Activated CD4-positive, alpha-beta memory T cell treated with anti-CD3 and anti-CD28 coated beads, Interleukin-2, amount 10 ng/mL, durations not matched to agents 7 days and 5 days (primary cell): ENCODE results near the gene SAMD4B. TPM values are rescaled to one million over a fixed set of nuclear protein-coding genes. Genes with fewer than 3 reads are reported as not detected.
"Not testable (repeated sequence)": the region's sequence is repeated elsewhere in the genome, so short reads cannot be mapped to it uniquely, and the experiment has no call there.

ENCODE experiments used
- CTCF ChIA-PET: fragments of 350-600 bp; sonication (Branson Sonifier 250); formaldehyde crosslinking; loops from one replicate; lab custom pipeline; 2021; ENCODE audit warnings: antibody characterized with exemption, inconsistent platforms; lab: Charles Lee
- POLR2A ChIA-PET: fragments of 350-600 bp; sonication (Branson Sonifier 250); formaldehyde crosslinking; loops from one replicate; lab custom pipeline; 2021; ENCODE audit warnings: antibody characterized with exemption; lab: Charles Lee
- DNase-seq: peaks from one replicate; pipeline ENCODE4 v3.0.0-alpha.2; 2020
- H3K27ac Mint-ChIP-seq: one replicate; pipeline ENCODE4 v1.8.0; 2021; ENCODE audit warnings: mild to moderate bottlenecking, mixed read lengths
- H3K27me3 Mint-ChIP-seq: one replicate; pipeline ENCODE4 v1.8.0; 2021; ENCODE audit warnings: mixed read lengths
- H3K36me3 Mint-ChIP-seq: one replicate; pipeline ENCODE4 v1.8.0; 2021; ENCODE audit warnings: low read depth, mixed read lengths
- H3K4me1 Mint-ChIP-seq: one replicate; pipeline ENCODE4 v1.8.0; 2021; ENCODE audit warnings: mixed read lengths
- H3K4me3 Mint-ChIP-seq: one replicate; pipeline ENCODE4 v1.8.0; 2021; ENCODE audit warnings: mild to moderate bottlenecking, mixed read lengths
- H3K9me3 Mint-ChIP-seq: one replicate; pipeline ENCODE4 v1.8.0; 2021; ENCODE audit warnings: mixed read lengths
- total RNA-seq, 2 experiments: library from RNA; stranded (reverse); gene quantifications; one replicate each; pipeline ENCODE4 v1.2.3, GENCODE V29; 2021

Gene SAMD4B
- total RNA-seq, 2 experiments from 2014 or later, result 53.9 to 54.8 TPM

DNA sequence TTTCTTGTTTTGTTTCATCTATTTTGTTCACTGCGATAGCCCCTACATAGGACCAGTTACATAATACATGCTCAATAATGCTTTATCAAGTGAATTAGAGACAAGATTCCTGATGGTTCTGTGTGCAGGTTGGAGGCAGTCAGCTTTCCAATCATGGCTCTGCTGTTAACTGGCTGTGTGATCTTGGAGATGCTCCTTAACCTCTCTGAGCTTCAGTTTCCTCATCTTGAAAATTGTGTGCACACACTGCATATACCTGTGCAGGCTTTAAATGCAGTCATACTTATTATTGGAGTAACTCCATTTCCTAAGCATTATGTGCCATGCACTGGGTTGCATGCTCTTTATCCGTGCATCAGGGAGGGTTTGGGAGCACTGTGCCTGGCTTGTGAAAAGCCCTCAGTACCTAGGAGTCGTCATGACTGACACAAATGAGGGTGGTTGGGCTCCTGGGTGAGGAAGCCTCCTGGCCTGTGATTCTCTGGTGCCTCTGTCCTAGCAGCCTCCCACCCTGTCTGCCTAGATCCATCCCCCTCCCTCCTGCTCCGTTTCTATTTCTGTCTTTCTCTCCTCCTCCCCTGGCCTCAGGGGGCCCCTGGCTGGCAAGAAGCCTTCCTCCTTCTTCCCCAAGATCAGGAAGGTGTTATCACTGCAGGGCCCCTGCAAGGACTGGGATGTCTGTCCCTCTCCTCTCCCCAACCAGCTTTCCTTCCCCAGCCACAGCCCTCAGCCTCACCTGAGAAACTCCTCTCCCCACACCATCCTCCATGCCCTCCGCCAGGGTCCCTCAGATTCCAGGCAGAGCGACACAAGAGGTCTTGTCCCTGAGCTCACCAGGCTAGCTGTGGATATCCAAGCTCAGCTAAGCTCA, 37.3 kb upstream of the SAMD4B start:
- DNase-seq, result no peak
- Mint-ChIP-seq H3K27ac (no peak overlapping the region), H3K4me3 (no peak overlapping the region), H3K4me1 (peaks cover 6% of the 10 kb centered on the region), H3K9me3 (no peaks in the 10 kb centered on the region), H3K36me3 (peaks cover 13% of the 10 kb centered on the region), H3K27me3 (peaks cover 10% of the 10 kb centered on the region)
- CTCF ChIA-PET, result interaction anchor here (0.5 to 1.5 kb wide), 2 partner anchors 23 to 638 kb away, joined by 3 read pairs; no protein-coding TSS in a partner anchor
- POLR2A ChIA-PET, result no interaction called here

DNA sequence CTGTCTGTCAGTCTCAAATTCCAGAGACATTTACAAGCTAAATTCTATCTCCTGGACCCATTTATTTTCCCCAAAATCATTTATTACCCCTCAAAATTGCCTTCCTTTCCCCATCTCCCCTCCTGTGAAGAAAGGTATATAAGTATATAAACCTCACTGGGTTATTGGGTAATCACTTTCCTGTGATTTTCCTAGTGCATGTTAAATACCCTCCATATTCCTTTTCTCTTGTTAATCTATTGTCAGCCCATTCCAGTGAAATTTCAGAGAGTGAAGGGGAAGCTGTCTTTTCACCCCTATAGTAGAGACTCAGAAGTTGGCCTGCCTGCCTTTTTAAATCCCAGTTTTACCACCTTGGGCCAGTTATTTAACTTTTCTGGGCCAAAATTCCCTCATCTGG, 36.1 kb upstream of the SAMD4B start:
- no peak for DNase-seq
- H3K4me3 Mint-ChIP-seq, result no peak overlapping the region
- peaks cover 1% of the 10 kb centered on the region for H3K4me1 Mint-ChIP-seq
- H3K27ac Mint-ChIP-seq, result no peak overlapping the region
- ChIA-PET CTCF (interaction anchor here (1.5 kb wide), 1 partner anchor 22 kb away, joined by 3 read pairs; no protein-coding TSS in a partner anchor), POLR2A (no interaction called here)
- H3K9me3 Mint-ChIP-seq, result no peaks in the 10 kb centered on the region
- H3K36me3 Mint-ChIP-seq, result peaks cover 23% of the 10 kb centered on the region
- peaks cover 10% of the 10 kb centered on the region for H3K27me3 Mint-ChIP-seq

DNA sequence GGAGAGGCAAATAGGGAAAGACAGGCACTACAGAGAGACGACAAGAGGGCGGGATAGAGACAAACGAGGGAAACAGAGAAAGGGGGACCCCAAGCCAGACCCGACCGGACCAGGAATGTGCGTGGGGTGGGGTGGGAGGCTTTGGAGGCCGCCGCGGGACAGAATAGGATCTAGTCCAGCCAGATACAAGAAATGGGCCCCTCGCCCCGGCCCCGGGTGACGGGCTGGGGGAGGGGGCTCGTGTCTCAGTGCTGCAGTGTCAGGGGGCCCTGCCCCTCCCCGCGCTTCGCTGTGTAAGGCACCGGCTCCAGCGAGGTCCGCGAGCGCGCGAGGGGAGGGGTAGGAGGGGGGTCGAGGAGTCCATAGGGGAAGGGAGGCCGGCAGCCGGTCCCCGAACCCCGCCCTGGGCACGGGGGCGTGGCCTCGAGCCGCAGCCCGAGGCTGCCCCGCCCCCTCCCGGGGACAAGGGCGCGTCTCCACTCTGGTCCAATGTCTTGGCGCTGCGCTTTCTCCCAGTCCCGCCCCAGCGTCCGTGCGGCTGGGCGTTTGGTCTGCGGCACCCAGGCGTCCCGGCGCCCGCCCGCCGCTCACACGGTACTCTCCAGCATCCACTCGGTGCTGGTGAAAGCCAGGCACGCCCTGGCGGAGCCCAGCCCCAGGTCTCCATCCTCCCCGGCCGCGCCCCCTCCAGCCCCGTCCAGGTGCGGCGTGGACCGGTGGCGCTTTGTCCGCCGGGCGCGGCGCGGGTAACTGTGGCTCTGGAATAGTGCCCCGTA, 35.0 kb upstream of the SAMD4B start:
- no peak overlapping the region for H3K27ac Mint-ChIP-seq
- no peaks in the 10 kb centered on the region for H3K9me3 Mint-ChIP-seq
- H3K4me1 Mint-ChIP-seq, result no peaks in the 10 kb centered on the region
- no peak for DNase-seq
- ChIA-PET POLR2A (no interaction called here), CTCF (no interaction called here)
- peaks cover 31% of the 10 kb centered on the region for H3K36me3 Mint-ChIP-seq
- H3K27me3 Mint-ChIP-seq, result peaks cover 8% of the 10 kb centered on the region
- H3K4me3 Mint-ChIP-seq, result no peak overlapping the region

DNA sequence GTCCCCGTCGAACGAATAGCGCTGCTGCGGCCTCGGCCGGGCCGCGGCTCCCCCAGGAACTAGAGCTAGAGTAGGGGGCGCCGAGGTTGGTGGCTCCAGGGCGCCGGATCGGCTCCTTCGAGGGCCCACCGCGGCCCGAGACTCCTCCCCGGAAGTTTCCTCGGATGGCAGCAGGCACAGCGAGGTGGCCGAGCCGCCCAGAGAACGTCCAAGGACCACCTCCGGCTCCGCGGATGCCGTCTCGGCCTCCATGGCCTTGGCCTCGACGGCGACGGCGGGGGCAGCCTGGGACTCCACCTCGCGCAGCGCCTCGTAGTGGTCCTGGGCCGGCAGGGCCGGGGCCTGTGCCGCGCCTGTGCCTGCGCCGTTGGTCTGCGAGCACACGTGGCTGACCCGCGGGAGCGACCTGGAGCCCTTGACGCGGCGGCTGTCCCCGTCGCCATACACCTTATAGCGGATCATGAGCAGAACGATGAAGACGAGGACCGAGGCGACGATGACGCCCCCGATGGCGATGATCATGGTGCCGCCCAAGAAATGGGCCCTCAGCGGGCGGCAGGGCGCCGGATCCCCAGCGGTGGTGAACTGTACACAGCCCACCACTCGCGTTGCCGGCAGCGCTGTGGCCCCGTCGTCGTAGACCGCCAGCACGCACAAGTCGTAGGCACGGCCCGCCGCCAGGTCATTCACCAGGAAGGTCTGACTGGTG, 34.2 kb upstream of the SAMD4B start:
- Mint-ChIP-seq H3K4me3 (no peak overlapping the region), H3K27ac (no peak overlapping the region), H3K27me3 (peaks cover 7% of the 10 kb centered on the region), H3K4me1 (no peaks in the 10 kb centered on the region), H3K9me3 (no peaks in the 10 kb centered on the region), H3K36me3 (peaks cover 35% of the 10 kb centered on the region)
- ChIA-PET POLR2A (no interaction called here), CTCF (no interaction called here)
- DNase-seq, result no peak

DNA sequence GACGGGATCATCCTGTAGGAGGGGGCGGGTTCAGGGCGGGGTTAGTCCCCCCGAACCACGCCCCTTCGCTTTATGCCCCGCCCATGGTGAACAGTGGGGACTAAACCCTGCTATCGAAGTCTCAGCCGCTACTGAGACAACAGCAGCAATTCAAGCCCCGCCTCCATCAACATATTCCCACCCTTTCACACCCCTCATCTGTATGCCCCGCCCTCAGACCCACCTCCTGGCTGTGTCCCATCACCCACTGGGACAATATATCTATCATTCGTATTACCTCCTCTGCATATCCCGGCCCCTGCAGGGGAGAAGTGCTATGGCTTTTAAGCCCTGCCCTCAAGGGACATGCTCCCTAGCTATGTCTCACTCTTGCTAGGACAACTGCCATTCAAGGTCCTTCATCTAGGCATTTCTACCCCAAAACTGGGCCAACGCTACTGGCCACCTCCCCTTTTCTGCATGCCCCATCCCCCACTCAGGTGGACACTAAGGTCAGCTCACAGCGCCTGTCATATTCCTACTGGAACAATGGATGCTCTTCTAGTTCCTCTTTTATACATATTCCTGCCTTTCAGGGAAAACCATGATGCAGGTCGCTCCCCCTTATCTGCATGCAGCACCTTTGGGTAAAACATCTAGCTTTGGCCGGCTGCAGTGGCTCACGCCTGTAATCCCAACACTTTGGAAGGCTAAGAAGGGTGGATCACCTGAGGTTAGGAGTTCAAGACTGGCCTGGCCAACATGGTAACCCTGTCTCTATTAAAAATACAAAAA, 33.5 kb upstream of the SAMD4B start:
- no peaks in the 10 kb centered on the region for H3K9me3 Mint-ChIP-seq
- H3K4me3 Mint-ChIP-seq, result no peak overlapping the region
- ChIA-PET POLR2A (no interaction called here), CTCF (no interaction called here)
- H3K4me1 Mint-ChIP-seq, result no peaks in the 10 kb centered on the region
- DNase-seq, result no peak
- H3K27me3 Mint-ChIP-seq, result peaks cover 7% of the 10 kb centered on the region
- H3K36me3 Mint-ChIP-seq, result peaks cover 39% of the 10 kb centered on the region
- H3K27ac Mint-ChIP-seq, result no peak overlapping the region

DNA sequence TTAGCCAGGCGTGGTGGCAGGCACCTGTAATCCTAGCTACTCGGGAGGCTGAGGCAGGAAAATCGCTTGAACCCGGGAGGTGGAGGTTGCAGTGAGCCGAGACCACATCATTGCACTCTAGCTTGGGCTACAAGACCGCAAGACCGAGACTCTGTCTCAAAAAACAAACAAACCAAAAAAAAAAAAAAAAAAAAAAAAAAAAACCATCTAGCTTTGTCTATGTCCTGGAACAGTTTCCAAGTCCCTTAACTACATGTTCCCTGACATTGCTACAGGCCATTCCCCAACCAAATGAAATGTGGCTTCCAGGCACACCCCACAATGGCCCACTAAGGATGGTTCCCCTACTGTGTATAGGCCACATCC, 32.9 kb upstream of the SAMD4B start:
- POLR2A ChIA-PET, H3K4me3 Mint-ChIP-seq, H3K27ac Mint-ChIP-seq, H3K9me3 Mint-ChIP-seq, DNase-seq, H3K27me3 Mint-ChIP-seq, CTCF ChIA-PET, H3K4me1 Mint-ChIP-seq: not testable (repeated sequence)
- peaks cover 41% of the 10 kb centered on the region for H3K36me3 Mint-ChIP-seq

DNA sequence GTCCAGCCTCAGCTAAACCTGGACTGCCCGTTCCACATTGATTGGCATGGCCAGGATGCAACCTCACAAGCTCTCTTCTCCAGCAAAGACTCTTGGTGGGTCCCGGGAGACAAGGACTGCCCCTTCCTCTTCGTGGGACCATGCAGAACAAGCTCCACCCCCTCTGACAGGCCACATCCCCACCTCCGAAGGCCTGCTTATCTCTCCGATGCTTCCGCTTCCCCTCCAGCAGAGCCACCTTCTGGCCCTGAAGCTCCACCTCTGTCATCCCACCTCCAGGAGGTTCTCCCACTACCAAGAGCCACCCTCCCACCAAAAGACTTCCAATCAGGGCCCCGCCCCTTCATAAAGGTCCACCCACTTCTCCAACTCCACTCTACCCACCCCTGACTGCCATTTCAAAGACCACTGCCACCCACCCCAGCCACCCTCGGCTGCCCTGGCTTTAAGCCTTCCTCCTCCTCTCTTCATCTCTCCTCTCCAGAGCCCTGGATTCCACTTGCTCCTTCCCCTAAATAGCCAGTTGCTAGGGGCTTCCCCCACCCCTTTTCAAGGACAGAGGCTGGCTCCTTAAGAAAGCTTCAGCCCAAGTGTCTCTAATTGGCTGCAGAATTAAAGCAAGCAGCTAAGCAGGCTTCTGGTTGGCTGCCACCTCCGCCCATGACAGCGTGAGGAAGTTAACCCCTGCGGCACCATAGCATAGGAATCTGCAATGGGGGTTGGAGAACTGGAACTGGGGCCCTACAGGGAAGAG, 31.5 kb upstream of the SAMD4B start:
- H3K9me3 Mint-ChIP-seq, result no peaks in the 10 kb centered on the region
- no peak for DNase-seq
- ChIA-PET CTCF (no interaction called here), POLR2A (no interaction called here)
- H3K27me3 Mint-ChIP-seq, result no peaks in the 10 kb centered on the region
- H3K36me3 Mint-ChIP-seq, result peaks cover 42% of the 10 kb centered on the region
- no peak overlapping the region for H3K4me3 Mint-ChIP-seq
- no peaks in the 10 kb centered on the region for H3K4me1 Mint-ChIP-seq
- no peak overlapping the region for H3K27ac Mint-ChIP-seq

DNA sequence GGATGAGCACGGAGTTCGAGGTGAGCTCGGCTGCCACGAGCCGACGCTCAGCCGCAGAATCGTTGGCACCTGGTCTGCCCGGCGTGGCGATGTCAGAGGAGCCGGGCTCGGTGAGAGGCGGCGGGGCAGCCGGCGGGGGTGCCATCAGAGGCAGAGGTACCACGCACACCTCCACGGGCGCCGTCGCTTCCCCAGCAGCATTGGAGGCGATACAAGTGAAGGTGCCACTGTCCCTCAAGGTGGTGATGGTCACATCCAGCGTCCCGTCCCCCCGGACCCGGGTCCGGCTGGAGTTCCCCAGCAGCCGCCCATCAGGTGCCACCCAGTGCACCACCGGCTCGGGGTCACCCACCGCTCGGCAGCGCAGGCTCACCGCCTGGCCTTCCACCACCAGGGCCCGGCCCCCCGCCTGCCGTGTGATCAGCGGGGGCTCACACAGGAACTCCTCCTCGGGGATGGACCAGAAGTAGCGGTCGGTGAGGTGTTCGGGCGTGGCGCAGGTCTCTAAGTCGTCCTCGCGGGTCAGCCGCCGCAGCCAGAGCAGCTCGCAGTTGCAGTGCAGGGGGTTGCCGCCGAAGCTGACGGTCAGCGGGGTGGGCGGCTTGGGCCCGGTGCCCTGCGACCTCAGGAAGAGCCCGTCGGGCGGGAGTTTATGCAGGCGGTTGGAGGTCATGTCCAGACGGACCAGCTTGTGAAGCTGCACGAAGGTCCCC, 28.0 kb upstream of the SAMD4B start:
- POLR2A ChIA-PET, result no interaction called here
- Mint-ChIP-seq H3K4me3 (no peak overlapping the region), H3K36me3 (peaks cover 37% of the 10 kb centered on the region), H3K4me1 (peaks cover 5% of the 10 kb centered on the region), H3K9me3 (no peaks in the 10 kb centered on the region), H3K27me3 (peaks cover 4% of the 10 kb centered on the region), H3K27ac (no peak overlapping the region)
- CTCF ChIA-PET, result no interaction called here
- DNase-seq, result no peak

DNA sequence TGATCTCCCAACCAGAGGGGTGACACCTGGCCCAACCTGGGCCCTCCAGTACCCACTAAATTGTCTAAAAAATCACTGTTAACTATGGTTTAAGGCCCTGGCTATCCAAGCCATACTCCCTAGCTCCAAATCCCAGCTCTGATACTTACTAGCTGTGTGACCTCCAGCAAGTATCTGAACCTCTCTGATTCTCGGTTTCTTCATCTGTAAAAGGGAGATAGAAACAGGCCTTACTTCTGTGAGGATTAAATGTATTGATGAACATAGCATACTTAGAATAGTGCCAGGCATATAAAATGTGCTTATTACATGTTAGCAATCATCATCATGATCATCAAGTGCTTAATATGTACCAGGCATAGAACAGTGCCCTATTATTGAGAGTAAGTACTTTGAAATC, 26.3 kb upstream of the SAMD4B start:
- Mint-ChIP-seq H3K4me1 (peaks cover 13% of the 10 kb centered on the region), H3K9me3 (no peaks in the 10 kb centered on the region), H3K4me3 (no peak overlapping the region), H3K36me3 (peaks cover 32% of the 10 kb centered on the region), H3K27ac (no peak overlapping the region), H3K27me3 (peaks cover 8% of the 10 kb centered on the region)
- DNase-seq, result no peak
- ChIA-PET CTCF (no interaction called here), POLR2A (interaction anchor here (0.5 to 1.0 kb wide), 2 partner anchors 10 to 81 kb away, joined by 3 read pairs; no protein-coding TSS in a partner anchor)

DNA sequence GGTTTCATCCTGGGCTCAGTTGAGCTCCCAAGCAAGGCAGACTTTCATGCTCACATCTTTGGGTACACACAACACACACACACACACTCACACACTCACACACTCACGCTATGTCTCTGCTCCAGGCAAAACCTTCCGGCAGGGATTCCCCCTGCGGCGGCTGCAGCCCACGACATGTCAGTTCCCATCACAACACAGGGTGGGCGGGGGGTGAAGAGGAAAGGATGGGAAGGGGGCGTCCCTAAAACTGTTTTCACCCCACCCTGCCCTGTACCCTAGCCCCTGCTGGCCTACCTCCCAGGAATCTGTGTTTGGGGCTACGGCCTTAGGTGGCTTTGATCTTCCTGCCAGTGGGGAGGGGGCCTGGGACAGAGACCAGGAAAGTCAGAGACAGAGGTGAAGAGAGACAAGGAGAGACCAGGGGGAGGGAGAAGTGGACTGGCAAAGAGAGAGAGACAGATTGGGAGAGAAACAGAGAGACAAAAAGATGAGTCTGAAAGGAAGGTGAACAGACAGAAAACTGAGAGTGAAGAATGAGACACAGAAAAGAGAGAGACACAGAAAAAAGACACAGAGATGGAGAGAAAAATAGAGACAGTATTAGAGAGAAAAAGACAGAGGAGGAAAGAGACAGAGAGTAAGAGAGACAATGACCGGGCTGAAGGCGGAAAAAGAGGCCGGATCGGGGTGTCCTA, 25.4 kb upstream of the SAMD4B start:
- H3K27ac Mint-ChIP-seq, result no peak overlapping the region
- H3K9me3 Mint-ChIP-seq, result no peaks in the 10 kb centered on the region
- H3K4me1 Mint-ChIP-seq, result peaks cover 21% of the 10 kb centered on the region
- DNase-seq, result no peak
- H3K27me3 Mint-ChIP-seq, result peaks cover 16% of the 10 kb centered on the region
- no peak overlapping the region for H3K4me3 Mint-ChIP-seq
- peaks cover 27% of the 10 kb centered on the region for H3K36me3 Mint-ChIP-seq
- ChIA-PET CTCF (no interaction called here), POLR2A (no interaction called here)

DNA sequence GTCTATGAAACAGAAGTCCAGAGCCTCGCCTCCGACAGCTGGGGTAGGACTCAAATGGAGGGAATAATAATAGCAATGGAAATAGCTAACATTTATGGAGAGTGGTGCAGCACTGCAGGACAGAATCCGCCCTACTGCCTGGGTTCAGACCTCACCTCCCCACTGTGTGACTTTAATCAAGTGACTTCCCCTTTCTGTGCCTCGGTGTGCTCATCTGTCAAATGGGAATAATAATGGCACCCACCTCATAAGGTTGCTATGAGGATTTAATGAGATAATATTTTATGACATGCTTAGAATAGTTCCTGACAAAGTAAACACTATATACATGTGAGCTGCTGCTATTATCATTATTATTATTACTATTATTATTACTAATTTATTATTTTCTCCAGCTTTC, 24.7 kb upstream of the SAMD4B start:
- Mint-ChIP-seq H3K27me3 (peaks cover 16% of the 10 kb centered on the region), H3K4me3 (no peak overlapping the region), H3K9me3 (no peaks in the 10 kb centered on the region), H3K4me1 (peaks cover 22% of the 10 kb centered on the region), H3K27ac (no peak overlapping the region), H3K36me3 (peaks cover 24% of the 10 kb centered on the region)
- ChIA-PET POLR2A (no interaction called here), CTCF (no interaction called here)
- DNase-seq, result no peak
